EH (cell line): ENCODE measurements around the gene RPS13.
"Not testable (repeated sequence)": the region's sequence is repeated elsewhere in the genome, so short reads cannot be mapped to it uniquely, and the experiment has no call there.

Experiments
- DNase-seq: peaks from one replicate; pipeline ENCODE4 v3.0.0-alpha.2; 2015; ENCODE audit warnings: low read depth

Gene RPS13

GRCh38 chr11:17077520-17078401 is at the start of gene RPS13:
TSS of gene RPS13 (minus strand) at chr11:17077667. CDS start at chr11:17077641, 26 bp downstream.
- DNase-seq = peak; percentile 99

- no peak for DNase-seq
Observed at GRCh38 chr11:17121981-17122380, 44.5 kb upstream of the RPS13 start.

GRCh38 chr11:17117262-17117661 is 39.8 kb upstream of the RPS13 start:
- no peak for DNase-seq

- DNase-seq = no peak
Observed at GRCh38 chr11:17116117-17116516, 38.6 kb upstream of the RPS13 start.

GRCh38 chr11:17107745-17108144 is 30.3 kb upstream of the RPS13 start:
- DNase-seq = not testable (repeated sequence)

- peak; percentile 51 for DNase-seq
Observed at GRCh38 chr11:17105404-17106040, 28.1 kb upstream of the RPS13 start.

GRCh38 chr11:17102462-17102861 is 25.0 kb upstream of the RPS13 start:
- no peak for DNase-seq

- DNase-seq = no peak
Observed at GRCh38 chr11:17098658-17099057, 21.2 kb upstream of the RPS13 start.

- DNase-seq = no peak
Observed at GRCh38 chr11:17098038-17098437, 20.6 kb upstream of the RPS13 start.

GRCh38 chr11:17085976-17086375 is 8.5 kb upstream of the RPS13 start:
- not testable (repeated sequence) for DNase-seq

GRCh38 chr11:17077240-17077519 is 287 bp downstream of the RPS13 start:
- no peak for DNase-seq

GRCh38 chr11:17076517-17077239 is 789 bp downstream of the RPS13 start:
- DNase-seq = peak; percentile 15

GRCh38 chr11:17075506-17075905 is 2.0 kb downstream of the RPS13 start:
- DNase-seq = no peak

- no peak for DNase-seq
Observed at GRCh38 chr11:17073370-17074027, 4.0 kb downstream of the RPS13 start.

GRCh38 chr11:17067417-17067816 is 10.1 kb downstream of the RPS13 start:
- no peak for DNase-seq

GRCh38 chr11:17066691-17067090 is 10.8 kb downstream of the RPS13 start:
- no peak for DNase-seq

GRCh38 chr11:17063171-17064002 is 14.1 kb downstream of the RPS13 start:
- DNase-seq = peak; percentile 56

GRCh38 chr11:17051146-17051545 is 26.3 kb downstream of the RPS13 start:
- not testable (repeated sequence) for DNase-seq

- not testable (repeated sequence) for DNase-seq
Observed at GRCh38 chr11:17048491-17048890, 29.0 kb downstream of the RPS13 start.

- no peak for DNase-seq
Observed at GRCh38 chr11:17046690-17047089, 30.8 kb downstream of the RPS13 start.
